ENCODE data around the gene CPZ. TPM values are rescaled to one million over a fixed set of nuclear protein-coding genes. Genes with fewer than 3 reads are reported as not detected.

Gene CPZ
- total RNA-seq, 4 donors from 2014 or later = 0.75 to 6.1 TPM; not detected in 2

GRCh38 chr4:8547108-8547911 is 45.3 kb upstream of the CPZ start:
- TF ChIP-seq, protein P1, sequence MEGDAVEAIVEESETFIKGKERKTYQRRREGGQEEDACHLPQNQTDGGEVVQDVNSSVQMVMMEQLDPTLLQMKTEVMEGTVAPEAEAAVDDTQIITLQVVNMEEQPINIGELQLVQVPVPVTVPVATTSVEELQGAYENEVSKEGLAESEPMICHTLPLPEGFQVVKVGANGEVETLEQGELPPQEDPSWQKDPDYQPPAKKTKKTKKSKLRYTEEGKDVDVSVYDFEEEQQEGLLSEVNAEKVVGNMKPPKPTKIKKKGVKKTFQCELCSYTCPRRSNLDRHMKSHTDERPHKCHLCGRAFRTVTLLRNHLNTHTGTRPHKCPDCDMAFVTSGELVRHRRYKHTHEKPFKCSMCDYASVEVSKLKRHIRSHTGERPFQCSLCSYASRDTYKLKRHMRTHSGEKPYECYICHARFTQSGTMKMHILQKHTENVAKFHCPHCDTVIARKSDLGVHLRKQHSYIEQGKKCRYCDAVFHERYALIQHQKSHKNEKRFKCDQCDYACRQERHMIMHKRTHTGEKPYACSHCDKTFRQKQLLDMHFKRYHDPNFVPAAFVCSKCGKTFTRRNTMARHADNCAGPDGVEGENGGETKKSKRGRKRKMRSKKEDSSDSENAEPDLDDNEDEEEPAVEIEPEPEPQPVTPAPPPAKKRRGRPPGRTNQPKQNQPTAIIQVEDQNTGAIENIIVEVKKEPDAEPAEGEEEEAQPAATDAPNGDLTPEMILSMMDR (IDR thresholded peaks at IDR 0.05; ENCODE audit: low read depth) = no peak

GRCh38 chr4:8547912-8548730 is 44.4 kb upstream of the CPZ start:
- TF ChIP-seq, protein P1 (IDR thresholded peaks at IDR 0.05; ENCODE audit: low read depth) = no peak

GRCh38 chr4:8548731-8549351 is 43.7 kb upstream of the CPZ start:
- TF ChIP-seq, protein P1 (IDR thresholded peaks at IDR 0.05; ENCODE audit: low read depth) = no peak

- TF ChIP-seq, protein P1 (IDR thresholded peaks at IDR 0.05; ENCODE audit: low read depth) = no peak
These were observed 43.1 kb upstream of the CPZ start for GRCh38 chr4:8549352-8549931.

DNA sequence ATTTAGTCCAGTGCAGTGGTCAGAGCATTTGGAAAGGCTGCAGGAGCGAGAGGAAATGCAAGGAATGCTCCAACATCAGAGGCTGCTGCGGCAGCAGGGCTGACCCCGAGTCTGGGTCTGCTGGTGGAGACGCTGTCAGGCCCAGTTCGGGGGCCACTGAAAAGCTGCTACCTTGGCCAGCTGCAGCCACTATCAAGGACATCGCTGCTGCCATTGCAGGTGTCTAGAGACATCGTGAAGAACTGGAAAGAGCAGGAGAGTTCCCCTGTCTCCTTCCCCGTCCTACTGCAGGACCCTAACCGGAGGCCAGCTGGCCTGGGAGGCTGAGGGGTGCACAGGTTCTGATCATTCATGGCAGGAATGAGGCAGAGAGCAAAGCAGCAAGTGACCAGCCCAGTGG is 41.9 kb upstream of the CPZ start:
- TF ChIP-seq, protein P1 (IDR thresholded peaks at IDR 0.05; ENCODE audit: low read depth) = no peak

DNA sequence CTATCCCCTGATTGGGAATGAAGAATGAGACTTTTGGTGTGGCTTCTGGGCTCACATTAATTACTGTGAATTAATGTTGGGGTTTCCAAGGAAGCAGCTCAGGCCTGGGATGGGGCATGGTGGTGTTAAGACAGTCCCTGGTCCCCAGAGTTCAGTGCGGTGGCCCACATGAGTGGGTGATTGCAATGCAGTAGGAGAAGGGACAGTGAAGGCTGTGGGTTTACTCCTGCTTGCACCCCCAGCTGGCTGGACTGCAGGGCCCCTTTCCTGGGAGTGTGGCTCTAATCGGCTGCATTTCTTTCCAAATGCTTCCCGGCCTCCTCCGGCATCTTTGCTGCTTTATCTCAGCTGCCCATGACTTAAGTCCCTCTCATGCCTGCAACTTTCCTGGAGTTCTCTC is 40.5 kb upstream of the CPZ start:
- TF ChIP-seq, protein P1 (IDR thresholded peaks at IDR 0.05; ENCODE audit: low read depth) = no peak
